GM18511 (cell line): ENCODE measurements around the gene FKBP10.
"Not testable (repeated sequence)": the region's sequence is repeated elsewhere in the genome, so short reads cannot be mapped to it uniquely, and the experiment has no call there.

Source experiments
- ATAC-seq: cut with Tn5 transposase; IDR thresholded peaks from one replicate; pipeline ENCODE4 v1.9.1; 2021; ENCODE audit warnings: mild to moderate bottlenecking, moderate library complexity; ENCODE audit not compliant: unreplicated experiment

The FKBP10 gene

DNA sequence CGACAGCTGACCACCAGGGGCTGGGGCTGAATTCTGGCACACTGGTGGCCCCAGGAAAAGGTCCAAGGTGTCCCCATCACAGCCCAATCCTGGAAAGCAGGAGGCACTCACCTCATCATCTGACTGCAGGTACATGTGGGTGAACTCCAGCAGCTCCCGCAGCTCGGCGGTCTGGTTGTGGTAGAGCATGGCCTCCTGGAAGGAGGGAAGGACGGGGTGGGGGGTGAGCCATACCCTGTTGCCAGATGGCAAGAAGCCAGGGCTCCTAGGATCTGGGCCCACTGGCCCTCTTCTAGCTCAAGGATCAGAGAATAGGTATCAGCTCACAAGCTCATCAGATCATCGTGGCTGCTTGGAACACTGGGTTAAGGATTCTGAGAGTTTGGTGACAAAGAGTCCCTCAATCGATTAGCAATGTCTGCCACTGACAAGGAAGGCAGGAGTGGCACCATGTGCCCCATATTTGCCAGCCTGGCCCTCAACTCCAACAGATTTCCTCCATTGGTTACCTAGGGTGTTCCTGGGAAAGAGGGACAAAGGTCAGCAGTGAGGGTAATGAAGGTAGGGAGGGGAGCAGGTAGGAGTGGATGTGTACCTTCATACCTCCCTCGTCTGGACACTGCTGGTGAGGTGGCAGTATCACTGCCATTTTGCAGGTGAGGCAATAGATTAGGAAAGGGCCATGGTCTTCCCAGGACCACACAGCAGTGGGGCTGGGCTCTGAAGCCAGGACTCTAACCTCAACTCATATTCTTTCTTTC, 5.9 kb upstream of the FKBP10 start:
- ATAC-seq: no peak

DNA sequence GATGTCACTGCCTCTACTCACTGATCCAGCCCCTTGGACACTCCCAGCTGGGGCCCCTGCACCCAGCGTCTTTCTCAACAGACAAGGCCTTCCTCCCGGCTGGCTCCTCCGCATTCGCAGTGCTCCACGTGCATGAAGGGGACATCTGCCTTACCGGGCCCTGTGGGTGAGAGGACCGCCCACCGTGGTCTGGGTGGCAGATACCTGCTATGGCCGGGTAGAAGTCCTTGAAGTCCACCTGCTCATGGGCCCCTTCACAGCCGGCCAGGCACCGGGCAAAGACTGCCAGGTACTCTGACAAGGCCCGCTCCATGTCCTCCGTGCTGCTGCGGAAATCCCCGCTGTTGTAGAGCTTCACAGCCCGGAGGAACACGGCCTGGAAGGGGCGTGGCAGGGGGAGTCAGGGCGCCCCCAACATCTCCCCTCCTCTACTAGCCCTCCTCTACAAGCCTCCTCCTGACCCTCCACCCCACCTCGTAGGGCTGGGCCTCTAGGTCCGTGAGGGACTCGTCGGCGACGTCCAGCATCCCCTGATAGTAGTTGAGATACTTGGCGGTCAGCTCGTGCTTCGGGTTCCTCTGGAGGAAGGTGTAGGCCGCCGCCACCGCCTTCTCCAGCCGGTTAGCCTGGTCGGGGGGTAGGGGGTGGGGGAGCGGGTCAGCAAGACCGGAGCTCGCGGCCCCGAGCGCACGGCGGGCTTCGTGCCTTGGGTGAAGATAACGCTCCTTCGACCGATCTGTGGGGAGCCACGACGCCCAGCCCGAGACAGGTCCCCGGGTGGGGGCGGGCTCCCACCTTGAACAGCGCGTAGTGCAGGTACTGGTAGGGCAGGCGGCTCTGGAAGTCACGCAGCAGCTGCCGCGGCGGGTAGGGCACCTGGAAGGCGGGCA, 1.9 kb upstream of the FKBP10 start:
- no peak for ATAC-seq

DNA sequence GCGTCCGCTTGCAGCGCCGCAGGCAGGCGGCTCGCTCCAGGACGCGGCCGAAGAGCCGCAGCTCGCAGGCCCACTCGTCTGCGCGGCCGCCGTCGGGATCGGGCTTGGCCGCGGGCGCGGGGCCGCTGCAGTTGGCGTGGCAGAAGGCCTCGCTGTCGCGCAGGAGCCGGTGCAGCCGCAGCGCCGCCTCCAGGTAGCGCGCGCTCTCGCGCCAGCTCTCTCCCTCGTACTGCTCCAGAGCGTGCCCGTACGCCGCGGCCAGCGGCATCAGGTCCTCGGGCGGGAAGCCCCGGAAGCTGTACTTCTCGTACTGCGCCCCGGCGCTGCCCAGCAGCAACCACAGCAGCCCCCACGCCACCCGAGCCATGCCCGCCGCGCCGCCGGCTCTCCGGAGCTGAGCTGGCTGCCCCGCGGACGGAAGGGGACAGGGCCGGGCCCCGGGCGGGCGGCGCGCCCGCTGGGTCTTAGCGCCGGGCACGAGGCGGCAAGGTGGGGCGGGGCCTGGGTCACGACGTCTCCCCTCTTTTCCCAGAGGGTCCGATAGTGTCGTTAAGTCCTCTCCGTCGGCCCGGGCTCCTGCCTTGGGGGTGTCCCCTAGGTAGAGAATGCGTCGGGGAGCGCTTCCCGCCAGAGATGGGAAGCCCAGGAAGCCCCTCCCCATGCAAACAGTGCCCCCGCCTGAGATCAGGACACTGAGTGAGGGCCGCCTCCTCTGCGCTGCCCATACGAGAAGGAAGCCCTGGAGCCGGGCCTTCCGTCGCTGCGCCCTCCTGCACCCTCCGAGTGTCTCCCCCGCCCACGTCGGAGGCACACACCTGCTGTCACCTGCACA, 1.0 kb upstream of the FKBP10 start, which contains the start of gene P3H4:
P3H4 (minus strand) TSS at position 401 of the 832 bp plus-strand sequence; CDS start at position 367, 34 bp downstream.
- no peak for ATAC-seq

- no peak for ATAC-seq
Observed at GRCh38 chr17:41813152-41813680, 412 bp downstream of the FKBP10 start.

DNA sequence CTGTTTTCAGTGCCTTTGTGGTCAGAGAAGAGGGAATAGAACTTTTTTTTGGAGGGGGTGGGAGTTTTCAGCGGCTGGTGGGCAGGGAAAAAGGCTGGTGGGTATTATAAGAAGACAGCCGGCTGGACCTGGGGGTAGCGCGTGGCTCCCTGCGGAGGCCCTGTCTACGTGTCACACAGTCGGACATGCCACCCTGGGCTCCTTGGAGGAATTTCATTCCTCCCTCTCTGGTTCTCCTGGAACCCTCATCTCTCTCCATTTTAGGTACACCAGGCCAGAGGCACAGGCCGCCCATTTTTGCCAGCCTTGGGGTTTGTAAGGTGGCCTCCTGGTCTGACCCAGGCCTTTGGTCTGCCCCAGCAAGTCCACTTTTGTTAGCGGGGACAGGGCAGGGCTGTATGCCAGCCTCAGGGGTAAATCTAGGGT, 908 bp downstream of the FKBP10 start:
- ATAC-seq: no peak

DNA sequence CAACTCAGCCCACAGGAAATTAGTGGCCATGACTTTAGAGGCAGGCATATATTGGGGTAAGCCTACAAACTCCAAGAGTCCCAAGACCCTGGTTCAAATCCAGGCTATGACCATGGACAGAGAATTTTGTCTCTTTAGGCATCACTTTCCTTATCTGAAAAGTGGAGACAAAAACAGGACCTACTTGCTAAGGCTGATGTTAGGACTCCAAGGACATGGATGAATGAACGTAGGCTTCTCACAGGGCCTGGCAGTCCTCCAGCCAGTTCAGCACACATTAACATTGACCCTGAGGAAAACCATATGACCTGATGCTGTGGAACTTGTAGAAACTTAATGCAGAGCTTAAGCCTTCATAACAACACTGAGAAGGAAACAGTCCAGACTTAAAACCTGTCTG, 1.4 kb downstream of the FKBP10 start:
- no peak for ATAC-seq

DNA sequence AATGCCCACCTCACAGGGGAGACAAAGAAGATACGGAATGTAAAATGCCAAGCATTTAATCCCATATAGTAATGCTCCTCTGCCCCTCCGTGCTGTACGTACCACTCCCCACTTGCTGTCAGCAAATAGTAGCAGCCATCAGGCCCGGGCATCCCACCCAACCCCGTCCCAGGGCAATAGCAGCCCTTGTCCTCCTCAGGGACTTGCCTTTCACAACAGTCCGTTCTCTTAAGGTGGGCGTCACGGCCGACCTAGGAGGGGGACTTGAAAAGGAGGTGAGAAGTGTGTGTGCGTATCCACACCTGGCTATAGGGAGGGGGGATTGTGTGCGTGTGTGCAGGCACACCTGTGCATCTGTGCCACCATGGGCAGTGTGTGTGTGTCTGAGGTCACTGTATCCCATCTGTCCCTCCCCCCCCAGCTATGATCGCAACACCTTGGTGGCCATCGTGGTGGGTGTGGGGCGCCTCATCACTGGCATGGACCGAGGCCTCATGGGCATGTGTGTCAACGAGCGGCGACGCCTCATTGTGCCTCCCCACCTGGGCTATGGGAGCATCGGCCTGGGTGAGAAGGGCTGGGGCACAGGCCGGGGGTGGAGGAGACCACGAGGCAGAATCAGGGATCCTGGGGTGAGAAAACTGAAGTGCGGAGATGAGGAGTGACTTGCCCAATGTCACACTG, 4.0 kb downstream of the FKBP10 start:
- no peak for ATAC-seq

- no peak for ATAC-seq
Observed at GRCh38 chr17:41818024-41818423, 5.2 kb downstream of the FKBP10 start.

DNA sequence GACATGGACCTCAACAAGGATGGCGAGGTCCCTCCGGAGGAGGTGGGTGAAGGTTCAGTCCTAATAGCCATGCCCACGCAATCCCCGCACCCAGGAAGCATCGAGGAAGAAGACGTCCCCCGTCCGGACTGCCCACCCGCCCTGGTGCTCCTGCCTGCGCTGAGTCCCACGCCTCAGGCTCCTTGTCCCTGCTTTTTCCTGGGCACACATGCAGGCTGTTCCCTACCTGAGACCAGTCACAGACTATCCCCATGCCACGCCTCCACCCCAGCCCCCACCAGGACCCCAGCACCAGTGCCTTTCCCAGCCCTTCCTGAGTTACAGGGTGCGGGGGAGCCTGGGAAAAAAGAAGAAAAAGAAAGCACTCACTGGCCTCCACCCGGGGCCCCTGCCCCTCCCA, 9.0 kb downstream of the FKBP10 start:
- ATAC-seq: no peak

DNA sequence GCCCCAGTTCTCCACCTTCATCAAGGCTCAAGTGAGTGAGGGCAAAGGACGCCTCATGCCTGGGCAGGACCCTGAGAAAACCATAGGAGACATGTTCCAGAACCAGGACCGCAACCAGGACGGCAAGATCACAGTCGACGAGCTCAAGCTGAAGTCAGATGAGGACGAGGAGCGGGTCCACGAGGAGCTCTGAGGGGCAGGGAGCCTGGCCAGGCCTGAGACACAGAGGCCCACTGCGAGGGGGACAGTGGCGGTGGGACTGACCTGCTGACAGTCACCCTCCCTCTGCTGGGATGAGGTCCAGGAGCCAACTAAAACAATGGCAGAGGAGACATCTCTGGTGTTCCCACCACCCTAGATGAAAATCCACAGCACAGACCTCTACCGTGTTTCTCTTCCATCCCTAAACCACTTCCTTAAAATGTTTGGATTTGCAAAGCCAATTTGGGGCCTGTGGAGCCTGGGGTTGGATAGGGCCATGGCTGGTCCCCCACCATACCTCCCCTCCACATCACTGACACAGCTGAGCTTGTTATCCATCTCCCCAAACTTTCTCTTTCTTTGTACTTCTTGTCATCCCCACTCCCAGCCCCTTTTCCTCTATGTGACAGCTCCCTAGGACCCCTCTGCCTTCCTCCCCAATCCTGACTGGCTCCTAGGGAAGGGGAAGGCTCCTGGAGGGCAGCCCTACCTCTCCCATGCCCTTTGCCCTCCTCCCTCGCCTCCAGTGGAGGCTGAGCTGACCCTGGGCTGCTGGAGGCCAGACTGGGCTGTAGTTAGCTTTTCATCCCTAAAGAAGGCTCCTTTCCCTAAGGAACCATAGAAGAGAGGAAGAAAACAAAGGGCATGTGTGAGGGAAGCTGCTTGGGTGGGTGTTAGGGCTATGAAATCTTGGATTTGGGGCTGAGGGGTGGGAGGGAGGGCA, 9.7 kb downstream of the FKBP10 start:
- ATAC-seq: no peak

GRCh38 chr17:41823141-41823524, 10.3 kb downstream of the FKBP10 start:
- no peak for ATAC-seq

- ATAC-seq: no peak
Observed at GRCh38 chr17:41823580-41823979, 10.8 kb downstream of the FKBP10 start.

DNA sequence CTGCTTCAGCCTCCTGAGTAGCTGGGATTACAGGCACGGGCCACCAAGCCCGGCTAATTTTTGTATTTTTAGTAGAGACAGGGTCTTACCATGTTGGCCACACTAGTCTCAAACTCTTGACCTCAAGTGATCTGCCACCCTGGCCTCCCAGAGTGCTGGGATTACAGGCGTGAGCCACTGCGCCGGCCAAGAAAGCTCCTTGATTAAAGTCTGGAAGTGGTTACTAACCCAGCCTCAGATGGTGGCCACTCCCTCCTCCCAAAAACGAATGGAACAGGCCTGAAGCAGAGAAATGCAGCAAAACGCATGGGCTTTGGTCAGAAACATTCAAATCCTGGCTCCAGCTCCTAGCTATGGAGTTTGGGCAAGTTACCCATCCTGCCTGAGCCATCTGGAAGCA, 11.3 kb downstream of the FKBP10 start:
- ATAC-seq: no peak

- ATAC-seq: no peak
Observed at GRCh38 chr17:41825175-41825845, 12.5 kb downstream of the FKBP10 start.

DNA sequence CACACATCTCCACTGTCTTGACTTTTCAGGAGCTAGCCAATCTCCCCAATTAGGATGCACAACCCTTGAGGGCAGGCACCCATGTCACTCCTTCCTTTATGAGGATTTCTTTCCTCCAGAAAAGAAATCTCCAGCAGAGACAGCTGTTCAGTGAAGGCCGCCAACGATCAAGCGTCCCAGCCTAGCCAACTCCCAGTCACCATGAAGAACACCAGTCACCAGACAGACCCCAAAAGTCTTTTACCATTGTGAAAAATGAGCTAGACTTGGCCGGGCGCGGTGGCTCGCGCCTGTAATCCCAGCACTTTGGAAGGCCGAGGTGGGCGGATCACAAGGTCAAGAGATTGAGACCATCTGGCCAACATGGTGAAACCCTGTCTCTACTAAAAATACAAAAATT, 17.2 kb downstream of the FKBP10 start:
- ATAC-seq: not testable (repeated sequence)

GRCh38 chr17:41835214-41835799, 22.5 kb downstream of the FKBP10 start:
- no peak for ATAC-seq

GRCh38 chr17:41835800-41836549, 23.2 kb downstream of the FKBP10 start, which contains the start of gene NT5C3B:
NT5C3B (minus strand) TSS chr17:41836232; CDS start chr17:41836193, 39 bp downstream.
- ATAC-seq: no peak
